NCI-H146 treated with DMSO at 0.1 percent for 48 hours (cell line): ENCODE measurements around the gene RBM46.
"Not testable (repeated sequence)": the region's sequence is repeated elsewhere in the genome, so short reads cannot be mapped to it uniquely, and the experiment has no call there.

Experiments
- DNase-seq: peaks from one replicate; lab custom pipeline; 2025; ENCODE audit not compliant: unreplicated experiment; lab: John Stamatoyannopoulos, UW

Gene RBM46

DNA sequence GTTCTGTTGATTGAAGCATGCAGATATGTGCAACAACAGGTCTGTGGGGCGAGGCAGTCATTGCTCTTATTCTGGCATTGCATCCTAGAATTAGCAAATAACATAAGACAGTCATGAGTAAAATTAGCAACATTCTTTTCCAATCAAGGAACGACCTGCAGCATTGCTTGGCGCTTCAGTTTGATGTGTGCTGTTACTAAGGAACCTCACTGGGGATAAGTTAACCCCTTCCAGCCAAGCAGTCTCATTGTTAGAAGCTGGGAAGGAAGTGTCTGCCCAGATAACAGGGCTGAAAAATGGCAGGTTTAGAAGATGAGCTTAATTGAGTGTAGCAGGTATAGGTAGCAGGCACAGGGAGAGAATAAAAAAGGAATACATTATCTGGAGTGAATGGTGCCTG is 55.4 kb downstream of the RBM46 start:
- DNase-seq: no peak

DNA sequence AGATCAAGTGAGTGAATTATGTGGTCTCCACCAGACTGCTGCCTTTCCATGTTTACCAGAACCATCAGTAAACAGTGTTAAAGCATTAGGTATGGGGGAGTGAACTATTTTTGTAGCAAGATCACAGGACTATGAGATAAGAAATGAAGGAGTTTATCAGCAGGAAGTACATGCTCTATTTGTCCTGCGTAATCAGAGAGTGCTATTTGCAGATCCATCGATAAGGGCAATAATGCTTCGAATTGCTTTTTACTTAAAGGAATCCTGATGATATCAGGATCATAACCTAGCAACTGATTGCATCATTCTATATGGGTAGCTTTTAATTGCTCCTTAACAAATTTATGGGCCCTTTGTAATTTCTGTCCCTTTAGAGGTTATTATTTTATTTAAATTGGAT is 57.1 kb downstream of the RBM46 start:
- DNase-seq: no peak

DNA sequence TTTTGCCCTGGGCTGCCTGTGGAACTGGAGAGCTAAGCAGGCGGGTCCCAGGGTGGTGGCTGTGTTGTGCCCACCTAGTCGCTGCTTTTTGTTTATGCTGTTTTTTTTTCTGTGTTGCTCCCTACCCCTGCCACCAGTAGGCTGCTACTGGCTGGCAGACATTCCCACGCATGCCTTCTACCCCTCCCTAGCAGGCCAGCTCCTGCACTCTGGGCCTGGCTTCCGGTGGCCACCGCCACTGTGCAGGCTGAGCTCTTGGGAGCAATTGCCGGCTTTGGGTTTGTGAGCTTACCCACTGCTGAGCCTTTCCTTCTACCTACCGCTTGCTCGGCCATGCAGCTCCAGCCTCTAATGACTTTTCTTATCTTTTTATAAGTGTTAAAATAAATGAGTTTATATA is 57.6 kb downstream of the RBM46 start:
- no peak for DNase-seq

DNA sequence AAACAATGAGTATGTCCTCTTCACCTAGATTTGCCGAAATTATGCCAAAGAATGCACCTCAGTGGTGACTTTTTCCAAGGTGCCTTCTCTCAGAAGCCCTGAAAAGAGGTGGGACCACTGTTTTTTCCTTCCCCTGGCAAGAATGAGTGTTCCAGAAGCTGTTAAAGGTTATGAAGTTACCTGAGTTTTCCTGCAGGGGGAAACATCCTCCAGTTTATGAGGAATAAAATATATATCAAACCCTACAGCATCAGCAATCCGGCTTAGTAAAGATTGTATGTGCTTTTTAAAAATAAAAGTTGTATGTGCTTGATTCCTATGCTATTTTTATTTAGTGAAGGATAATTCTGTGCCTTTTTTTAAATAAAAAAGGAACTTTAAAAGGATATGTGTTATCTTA is 73.3 kb downstream of the RBM46 start:
- DNase-seq: no peak

DNA sequence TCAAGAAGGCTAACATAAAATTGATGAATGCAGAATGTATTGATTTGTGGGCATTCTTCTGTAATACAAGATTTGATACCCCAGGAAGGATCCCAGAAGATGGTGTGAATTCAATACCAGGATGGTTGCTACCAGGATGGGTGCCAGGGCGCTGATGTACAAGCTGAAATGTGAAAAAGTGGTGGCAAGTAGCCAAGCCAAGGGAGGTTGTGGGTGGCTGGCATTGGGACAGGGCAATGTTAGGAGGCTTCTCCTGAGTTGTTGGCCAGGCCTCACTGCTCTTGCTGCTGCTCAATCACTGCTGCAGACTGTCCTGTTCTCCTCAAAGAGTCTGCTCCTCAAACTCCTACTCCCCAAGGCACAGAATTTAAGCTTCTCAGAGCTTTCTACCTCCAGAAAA is 77.1 kb downstream of the RBM46 start:
- no peak for DNase-seq

DNA sequence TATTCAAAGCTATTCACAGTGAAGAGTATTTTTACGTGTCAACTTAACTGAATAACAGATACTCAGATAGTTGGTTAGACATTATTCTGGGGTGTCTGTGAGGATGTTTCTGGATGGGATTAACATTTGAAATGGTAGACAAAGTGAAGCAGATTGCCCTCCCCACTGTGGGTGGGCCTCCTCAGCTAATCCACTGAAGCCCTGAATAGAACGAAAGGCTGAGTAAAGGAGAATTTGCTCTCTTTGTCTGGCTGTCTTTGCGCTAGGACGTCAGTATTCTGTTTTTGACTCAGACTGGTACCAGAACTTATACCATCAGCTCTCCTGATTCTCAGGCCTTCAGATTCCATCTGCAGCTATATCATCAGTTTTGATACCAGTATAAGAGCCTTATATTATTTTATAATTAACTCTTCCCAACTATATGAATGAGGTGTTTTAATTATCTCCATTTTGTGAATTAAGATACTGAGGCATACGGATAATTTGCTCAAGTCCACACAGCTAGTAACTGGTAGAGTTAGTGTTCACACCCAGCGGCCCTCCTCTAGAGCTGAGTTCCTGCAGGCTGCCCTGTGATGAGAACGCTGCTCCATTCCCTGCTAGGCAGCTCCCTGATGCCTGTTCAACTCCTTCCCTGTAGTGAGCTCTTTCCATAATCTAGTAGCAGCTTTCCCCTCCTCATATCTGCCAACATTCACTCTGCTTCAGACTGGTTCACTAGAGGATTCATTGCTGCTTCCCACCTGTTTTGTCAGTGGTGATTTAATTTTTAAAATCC is 87.5 kb downstream of the RBM46 start:
- no peak for DNase-seq

DNA sequence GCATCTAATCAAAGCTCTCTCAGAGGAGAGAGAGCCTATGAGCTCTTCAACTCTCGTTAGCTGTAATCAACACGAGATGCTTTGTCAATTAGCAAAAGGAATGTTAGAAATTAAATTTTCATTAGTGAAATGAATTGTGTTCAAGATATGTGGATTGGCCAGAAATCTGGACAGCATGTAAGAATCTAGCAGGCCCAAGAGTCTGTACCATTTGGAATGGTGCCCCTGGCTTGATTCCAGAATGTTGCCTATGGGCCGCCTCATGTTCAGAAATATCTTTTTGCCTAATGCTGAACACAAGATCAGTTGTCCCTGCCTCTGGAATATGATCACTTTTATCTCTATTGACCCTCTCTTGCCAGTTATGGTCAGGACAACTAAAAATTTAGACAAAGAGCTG is 88.2 kb downstream of the RBM46 start:
- DNase-seq: no peak

DNA sequence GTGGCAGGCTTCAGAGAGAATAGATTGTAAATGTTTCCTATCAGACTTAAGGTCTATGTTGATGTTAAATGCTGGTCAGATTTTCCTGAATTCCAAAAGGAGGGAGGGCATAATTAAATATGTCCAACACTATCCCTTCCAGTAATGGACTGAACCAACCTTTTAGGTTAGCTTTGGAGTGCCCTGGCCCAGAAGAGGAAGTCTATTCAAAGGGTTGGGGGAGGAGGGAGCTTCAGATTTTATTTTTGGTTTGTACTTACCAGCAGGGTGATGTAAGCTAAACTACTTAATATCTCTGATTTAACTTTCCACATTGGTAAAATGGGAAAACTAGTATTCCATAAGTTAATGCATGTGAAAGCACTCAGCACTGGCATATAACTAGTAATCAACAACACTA is 91.1 kb downstream of the RBM46 start:
- no peak for DNase-seq

DNA sequence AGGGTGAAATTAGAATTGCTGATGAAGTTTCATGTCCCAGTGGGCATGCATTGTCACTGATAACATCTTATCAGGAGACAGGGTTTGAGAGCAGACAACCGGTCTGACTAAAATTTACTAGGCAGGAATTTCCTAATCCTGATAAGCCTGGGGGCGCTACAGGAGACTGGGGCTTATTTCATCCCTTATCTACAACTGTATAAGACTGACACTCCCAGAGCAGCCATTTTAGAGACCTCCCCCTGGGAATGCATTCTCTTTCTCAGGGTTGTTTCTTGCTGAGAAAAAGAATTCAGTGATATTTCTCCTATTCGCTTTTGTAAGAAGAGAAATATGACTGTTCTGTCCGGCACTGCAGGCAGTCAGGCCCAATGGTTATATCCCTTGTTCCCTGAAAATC is 93.0 kb downstream of the RBM46 start:
- not testable (repeated sequence) for DNase-seq

DNA sequence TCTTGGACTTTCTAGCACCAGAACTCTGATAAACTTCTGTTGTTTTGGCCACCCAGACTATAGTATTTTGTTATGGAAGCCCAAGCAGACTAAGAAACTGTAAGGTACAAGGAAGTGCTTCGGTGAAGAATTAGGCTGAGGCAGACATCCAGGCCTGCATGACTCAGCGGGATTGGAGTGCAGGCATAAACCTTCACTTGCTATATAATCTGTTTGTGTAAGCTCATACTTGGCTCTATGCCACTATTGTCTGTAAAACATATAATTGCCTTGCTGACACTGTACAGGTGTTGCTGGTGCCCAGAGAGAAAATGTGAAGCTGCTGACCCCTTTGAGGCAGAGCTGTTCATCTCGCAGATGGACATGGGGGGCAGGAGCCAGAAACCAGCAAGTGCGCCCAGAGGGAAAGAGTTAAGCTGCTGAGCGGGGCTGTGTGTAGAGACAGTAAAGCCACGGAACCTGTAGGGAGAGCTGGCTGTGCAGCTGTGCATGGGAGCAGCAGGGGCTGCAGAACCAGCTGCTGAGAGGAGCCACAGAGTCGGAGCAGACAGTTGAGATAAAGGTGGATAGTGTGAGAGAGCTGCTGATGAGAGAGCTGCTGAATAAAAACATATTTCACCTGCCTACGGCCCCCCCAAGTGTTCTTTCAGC is 96.2 kb downstream of the RBM46 start:
- DNase-seq: no peak
